ENCODE data around the gene NCOA1. TPM values are rescaled to one million over a fixed set of nuclear protein-coding genes. Genes with fewer than 3 reads are reported as not detected.
"Not testable (repeated sequence)": the region's sequence is repeated elsewhere in the genome, so short reads cannot be mapped to it uniquely, and the experiment has no call there.

The NCOA1 gene
- total RNA-seq, 1 experiment from 2014 or later, result 5.6 TPM

DNA sequence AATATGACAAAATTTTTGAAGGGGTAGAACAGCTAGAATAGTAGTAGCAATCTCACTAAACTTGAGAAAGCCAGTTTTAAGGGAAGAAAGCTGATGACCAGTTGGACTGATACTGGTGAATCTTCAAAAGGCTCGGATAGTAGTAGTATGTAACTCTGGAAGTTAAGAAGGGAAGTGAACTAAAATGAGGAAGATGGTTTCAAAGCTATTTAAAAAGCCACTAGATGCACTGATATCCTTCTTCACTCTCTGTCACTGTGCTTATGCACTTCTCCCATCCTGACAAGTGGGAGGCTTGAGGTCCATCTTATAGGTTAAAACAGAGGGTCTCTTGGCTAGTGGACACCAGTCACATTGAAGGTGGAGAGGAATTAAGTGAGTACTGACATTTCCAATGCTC lies 141.1 kb downstream of the NCOA1 start:
- DNase-seq (ENCODE audit: low spot score), result no peak

DNA sequence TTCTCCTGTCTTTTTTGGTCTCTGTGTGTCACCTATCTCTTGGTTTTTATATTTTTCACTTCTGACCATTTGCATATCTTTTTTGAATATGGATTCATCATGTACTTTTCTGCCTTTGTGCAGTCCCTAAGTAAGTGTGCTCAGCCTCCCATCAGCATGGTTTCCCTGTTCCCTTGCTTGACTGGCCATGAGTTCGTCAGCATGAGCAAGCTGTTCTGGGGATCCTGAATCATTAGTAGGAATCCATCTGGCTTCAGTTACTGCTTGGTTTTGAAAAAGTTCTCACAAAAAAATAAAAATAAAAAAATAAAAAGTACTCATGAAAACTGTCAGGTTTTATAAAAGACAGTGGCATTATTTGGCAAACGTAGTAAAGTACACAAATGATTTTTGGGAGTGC lies 144.1 kb downstream of the NCOA1 start:
- no peak for DNase-seq (ENCODE audit: low spot score)

- no peak for DNase-seq (ENCODE audit: low spot score)
Observed at GRCh38 chr2:24638568-24638967, 147.5 kb downstream of the NCOA1 start.

DNA sequence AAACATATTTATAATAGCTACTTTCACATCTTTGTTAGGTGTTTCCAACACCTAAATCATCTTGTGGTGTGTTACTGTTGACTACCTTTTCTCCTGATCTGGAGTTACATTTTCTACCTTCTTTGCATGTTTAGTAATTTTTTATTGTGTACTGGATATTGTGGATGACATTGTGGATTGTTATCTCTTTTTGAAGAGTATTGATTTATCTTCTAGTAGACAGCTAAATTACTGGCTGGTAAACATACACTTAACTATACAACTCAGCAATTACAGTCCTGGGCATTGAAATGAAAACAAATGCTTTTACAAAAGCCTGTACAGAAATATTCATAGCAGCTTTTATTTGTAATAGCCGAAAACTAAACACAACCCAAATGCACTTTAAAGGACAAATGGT lies 151.3 kb downstream of the NCOA1 start:
- no peak for DNase-seq (ENCODE audit: low spot score)

- no peak for DNase-seq (ENCODE audit: low spot score)
Observed at GRCh38 chr2:24643051-24643450, 152.0 kb downstream of the NCOA1 start.

DNA sequence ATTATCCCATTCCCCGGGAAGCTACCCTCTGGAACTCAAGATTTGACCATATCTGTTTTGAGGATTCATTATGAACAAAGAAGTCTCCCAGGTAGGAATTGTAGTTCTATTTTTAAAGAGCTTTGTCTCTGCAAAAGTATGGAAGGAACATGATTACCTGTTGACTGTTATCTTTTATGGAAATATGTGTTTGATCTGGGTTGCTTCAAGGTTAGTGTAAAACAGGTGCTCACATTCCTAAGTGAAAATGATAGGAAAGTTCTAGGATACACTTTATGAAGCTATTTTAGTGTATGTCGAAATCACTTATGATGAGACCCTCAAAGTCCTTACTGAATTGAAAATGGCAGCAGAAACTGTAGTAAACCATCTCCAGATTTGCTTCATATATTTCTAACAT lies 153.0 kb downstream of the NCOA1 start:
- no peak for DNase-seq (ENCODE audit: low spot score)

- DNase-seq (ENCODE audit: low spot score), result no peak
Observed at GRCh38 chr2:24650997-24651642, 160.1 kb downstream of the NCOA1 start.

DNA sequence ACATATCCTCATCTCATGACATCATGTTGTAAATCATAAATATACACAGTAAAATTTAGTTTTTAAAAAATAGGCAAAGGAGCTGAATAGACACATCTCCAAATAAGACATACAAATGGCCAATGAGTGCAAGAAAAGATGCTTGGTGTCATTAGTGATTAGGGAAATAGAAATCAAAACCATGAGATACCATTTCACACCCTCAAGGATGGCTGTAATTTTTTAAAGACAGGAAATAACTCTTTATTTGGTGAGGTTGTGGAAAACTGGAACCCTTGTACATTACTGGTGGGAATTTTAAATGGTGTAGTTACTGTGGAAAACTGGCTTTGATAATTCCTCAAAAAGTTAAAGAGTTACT lies 160.6 kb downstream of the NCOA1 start:
- DNase-seq (ENCODE audit: low spot score), result no peak

DNA sequence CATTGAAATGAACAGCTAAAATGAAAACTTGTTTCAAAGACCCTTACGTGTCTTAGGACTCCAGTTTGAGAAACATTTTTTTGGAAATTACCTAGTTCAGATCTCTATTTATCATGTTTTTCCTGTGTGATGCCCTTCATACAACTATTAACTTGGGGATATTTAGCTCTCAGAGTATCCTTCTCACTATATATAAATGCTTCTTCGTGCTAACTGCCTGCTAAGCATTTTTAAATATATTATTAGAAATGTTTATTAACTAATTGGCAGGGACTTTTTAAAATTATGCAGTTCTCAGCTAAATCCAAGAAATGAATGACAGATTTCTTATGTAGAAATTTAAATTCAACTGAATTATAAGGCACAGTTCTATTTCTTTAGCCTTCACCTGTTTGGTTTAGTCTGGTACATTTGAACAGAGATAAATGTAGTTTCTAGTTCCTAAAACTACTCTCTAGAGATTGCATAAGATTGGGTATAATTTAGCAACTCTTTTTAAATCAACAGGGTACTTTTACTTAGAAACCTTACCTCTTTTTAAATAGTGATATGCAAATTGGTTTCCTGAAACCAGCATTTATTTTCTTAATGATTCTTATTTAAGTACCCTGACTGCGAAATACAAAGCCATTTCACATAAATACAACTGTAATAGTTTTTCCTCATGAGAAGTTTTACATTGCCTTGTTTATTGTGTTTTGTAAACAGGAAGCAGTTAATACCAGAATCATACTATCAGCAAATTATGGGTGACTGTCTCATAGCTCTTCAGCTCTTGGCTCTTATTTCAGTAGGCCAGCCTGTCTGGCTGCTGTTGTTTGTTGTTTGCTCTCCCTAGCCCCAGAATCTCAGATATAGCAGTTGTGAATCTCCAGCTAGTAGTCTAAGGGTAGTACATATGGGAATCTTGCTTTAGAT lies 161.5 kb downstream of the NCOA1 start:
- DNase-seq (ENCODE audit: low spot score), result no peak

DNA sequence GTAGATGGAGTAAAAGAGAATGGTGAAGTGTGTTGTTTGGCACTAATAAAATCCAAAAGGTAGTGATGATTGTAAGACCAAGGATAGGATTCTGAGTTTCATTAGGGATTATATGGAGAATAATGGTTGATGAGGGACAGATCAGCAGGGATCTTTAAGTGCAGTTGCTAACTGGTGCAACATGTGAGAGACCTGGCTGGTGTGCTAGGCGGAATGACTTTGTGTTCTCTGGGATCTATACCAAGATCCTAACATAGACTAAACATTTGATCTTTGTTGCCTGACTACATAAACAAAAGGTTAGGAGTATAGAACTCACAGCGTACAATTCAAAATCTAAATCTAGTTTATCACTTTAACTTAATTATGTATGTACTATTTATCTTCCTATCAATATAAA lies 166.8 kb downstream of the NCOA1 start:
- DNase-seq (ENCODE audit: low spot score), result no peak

DNA sequence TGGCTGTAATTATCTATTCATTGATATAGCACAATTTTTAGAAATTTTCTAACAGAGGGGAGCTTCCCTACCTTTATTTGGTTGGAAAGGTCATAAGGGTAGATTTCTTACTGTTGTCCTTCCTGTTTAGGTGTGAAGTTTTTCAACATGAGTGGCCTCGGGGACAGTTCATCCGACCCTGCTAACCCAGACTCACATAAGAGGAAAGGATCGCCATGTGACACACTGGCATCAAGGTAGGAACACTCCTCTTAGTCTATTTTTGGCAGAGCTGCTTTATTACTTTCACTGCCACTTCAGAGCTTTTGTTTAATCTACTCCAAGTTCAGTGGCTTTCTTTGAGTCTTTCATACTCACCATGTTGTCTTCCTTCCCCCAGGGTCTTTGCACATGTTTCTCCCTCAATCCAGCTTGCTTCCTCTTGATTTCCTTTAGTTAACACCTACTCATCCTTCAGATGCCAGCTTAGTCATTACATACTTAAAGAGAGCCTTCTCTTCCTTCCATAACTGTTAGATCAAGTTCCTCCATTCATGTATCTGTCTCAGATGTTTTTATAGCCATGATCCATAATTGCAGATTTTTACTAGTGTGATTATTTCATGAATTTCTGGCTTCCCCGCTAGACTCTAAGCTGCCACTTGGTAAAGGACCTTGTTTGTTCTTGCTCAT lies 167.6 kb downstream of the NCOA1 start:
- DNase-seq (ENCODE audit: low spot score), result no peak

DNA sequence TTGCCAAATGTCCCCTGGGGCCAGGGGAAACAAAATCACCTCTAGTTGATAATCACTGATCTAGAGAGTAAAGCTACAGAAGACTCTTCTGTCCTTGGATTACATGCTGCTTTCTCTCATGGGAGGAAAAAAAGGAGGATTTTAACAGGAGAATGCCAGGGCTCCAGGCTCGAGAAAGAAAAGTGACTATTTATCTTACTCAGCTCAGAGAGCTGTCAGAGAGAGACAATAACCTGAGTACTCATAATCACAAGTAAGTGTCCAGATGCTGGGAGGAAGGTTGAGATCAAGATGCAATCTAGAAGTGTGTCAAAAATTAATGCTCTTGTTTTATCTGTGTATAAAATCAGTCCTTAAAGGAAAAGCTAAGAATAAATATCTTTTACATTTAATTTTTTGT lies 168.8 kb downstream of the NCOA1 start:
- no peak for DNase-seq (ENCODE audit: low spot score)

GRCh38 chr2:24667542-24667941 lies 176.5 kb downstream of the NCOA1 start:
- DNase-seq (ENCODE audit: low spot score), result no peak

DNA sequence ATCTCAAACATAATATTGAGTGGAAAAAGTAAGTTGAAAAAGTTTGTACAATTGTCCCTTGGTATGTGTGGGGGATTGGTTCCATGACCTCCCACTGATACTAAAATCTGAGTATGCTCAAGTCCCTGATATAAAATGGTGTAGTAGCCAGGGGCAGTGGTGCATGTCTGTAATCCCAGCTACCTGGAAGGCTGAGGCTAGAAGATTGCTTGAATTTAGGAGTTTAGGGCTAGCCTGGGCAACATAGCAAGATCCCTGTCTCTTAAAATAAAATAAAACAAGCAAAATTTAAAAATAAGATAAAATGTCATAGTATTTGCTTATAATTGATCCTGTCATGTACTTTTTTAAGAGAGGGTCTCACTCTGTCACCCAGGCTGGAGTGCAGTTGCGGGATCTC lies 180.2 kb downstream of the NCOA1 start:
- no peak for DNase-seq (ENCODE audit: low spot score)

GRCh38 chr2:24672589-24672988 lies 181.5 kb downstream of the NCOA1 start:
- no peak for DNase-seq (ENCODE audit: low spot score)

GRCh38 chr2:24675338-24675737 lies 184.3 kb downstream of the NCOA1 start:
- no peak for DNase-seq (ENCODE audit: low spot score)

DNA sequence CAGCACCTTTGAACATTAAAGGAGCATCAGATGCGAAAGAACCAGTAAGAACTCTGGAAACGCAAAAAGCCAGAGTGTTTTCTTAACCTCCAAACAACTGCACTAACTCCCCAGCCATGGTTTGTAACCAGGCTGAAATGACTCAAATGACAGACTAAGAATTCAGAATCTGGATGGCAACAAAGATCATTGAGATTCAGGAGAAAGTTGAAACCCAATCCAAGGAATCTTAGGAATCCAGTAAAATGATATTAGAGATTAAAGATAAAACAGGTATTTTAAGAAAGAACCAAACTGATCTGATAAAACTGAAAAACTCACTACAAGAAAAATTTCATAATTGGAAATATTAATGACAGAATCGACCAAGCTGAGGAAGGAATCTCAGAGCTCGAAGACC lies 185.4 kb downstream of the NCOA1 start:
- no peak for DNase-seq (ENCODE audit: low spot score)

GRCh38 chr2:24678066-24678465 lies 187.0 kb downstream of the NCOA1 start:
- not testable (repeated sequence) for DNase-seq (ENCODE audit: low spot score)

- no peak for DNase-seq (ENCODE audit: low spot score)
Observed at GRCh38 chr2:24680196-24680595, 189.1 kb downstream of the NCOA1 start.

- no peak for DNase-seq (ENCODE audit: low spot score)
Observed at GRCh38 chr2:24682304-24682703, 191.2 kb downstream of the NCOA1 start.

DNA sequence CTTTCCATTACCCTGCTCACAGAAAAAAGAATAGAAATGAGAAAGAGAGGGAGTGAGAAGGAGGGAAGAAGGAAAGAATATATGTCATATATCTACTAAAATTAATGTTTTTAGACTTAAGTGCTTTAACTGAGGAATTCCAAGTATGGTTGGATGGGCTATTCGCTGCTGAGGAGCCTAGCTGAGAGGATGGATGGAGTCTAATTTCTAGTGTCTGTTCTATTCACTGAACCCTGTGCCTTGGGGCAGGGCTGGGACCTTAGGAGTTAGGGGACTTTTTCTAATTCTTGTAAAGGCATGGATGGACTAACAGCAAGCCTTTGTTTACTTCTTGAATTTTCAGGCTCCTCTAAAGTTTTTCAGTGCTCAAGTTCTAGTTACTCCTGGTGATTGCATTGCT lies 192.4 kb downstream of the NCOA1 start:
- no peak for DNase-seq (ENCODE audit: low spot score)

GRCh38 chr2:24690524-24690923 lies 199.5 kb downstream of the NCOA1 start:
- DNase-seq (ENCODE audit: low spot score), result no peak

DNA sequence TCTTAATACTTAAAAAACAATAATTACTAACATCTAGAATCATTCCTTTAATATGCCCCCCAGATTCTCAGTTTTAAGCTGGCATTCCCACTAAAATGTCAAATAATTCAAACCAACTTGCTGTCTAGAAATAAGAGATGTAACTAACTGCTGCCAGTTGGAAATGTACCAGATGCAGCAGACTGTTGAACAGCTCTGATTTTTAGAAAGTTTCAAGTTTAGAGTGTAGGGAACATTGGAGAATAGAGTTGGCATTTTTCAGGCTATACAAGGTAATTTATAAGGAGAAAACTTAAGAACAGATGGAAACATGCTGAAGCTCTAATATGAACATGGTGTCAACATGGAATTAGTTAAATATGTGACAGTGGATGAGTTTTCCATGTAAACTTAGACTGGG lies 200.8 kb downstream of the NCOA1 start:
- DNase-seq (ENCODE audit: low spot score), result no peak

Data from H4 (cell line).